IMR-90 (cell line): Measurements from ENCODE around the gene GALNT14.

Experiments used
- CTCF ChIP-seq: conservative IDR thresholded peaks from 2 replicates; pipeline ENCODE4 v1.5.1; 2012; ENCODE audit warnings: mild to moderate bottlenecking, low read depth, low read length, improper control_type of control experiment
- POLR2A ChIP-seq: IDR thresholded peaks from 2 replicates; pipeline ENCODE4 v1.6.1; 2012; ENCODE audit warnings: mild to moderate bottlenecking, low read depth, low read length
- RAD21 ChIP-seq: IDR thresholded peaks from 2 replicates; pipeline ENCODE4 v1.6.1; 2012; ENCODE audit warnings: low read length, improper control_type of control experiment
- RFX5 ChIP-seq: IDR thresholded peaks from 2 replicates; pipeline ENCODE4 v1.8.0; 2012; ENCODE audit warnings: low read depth, mild to moderate bottlenecking, low read length, moderate library complexity

- TF ChIP-seq RAD21: no peak
- TF ChIP-seq CTCF: no peak
- no peak for TF ChIP-seq POLR2A
- no peak for TF ChIP-seq RFX5
Measured at GRCh38 chr2:30940839-30941238, 197.4 kb downstream of the GALNT14 start.
